Prostate gland (tissue), 2 donors: Measurements from ENCODE around the gene HLA-DPB1. TPM values are rescaled to one million over a fixed set of nuclear protein-coding genes. Genes with fewer than 3 reads are reported as not detected.

Experiments used
- DNase-seq: peaks from one replicate; pipeline ENCODE4 v3.0.0-alpha.2; 2019; ENCODE audit warnings: low spot score
- H3K27ac ChIP-seq, 2 donors: fragments of 200-600 bp; sonication (generic); 2 replicates each; pipeline ENCODE4 v1.5.1; 2017 to 2019
- H3K27me3 ChIP-seq: fragments of 200-600 bp; sonication (generic); replicated peaks from 2 replicates; pipeline ENCODE4 v1.5.1; 2019; ENCODE audit not compliant: insufficient read depth
- H3K36me3 ChIP-seq, 2 donors: fragments of 200-600 bp; sonication (generic); 1 replicate in 1 of 2; 2 replicates in 1 of 2; pipeline versions ENCODE4 v1.5.1 to v1.8.1; 2017 to 2019
- H3K4me1 ChIP-seq: fragments of 200-600 bp; sonication (generic); replicated peaks from 2 replicates; pipeline ENCODE4 v1.5.1; 2019
- H3K4me3 ChIP-seq, 2 donors: fragments of 200-600 bp; sonication (generic); 2 replicates each; pipeline ENCODE4 v1.5.1; 2017 to 2019
- H3K9me3 ChIP-seq: fragments of 200-600 bp; sonication (generic); 2 replicates; pipeline ENCODE4 v1.5.1; 2017
- POLR2A ChIP-seq: fragments of 450-650 bp; IDR thresholded peaks from one replicate; pipeline ENCODE4 v1.6.1; 2016; ENCODE audit warnings: antibody characterized with exemption, mild to moderate bottlenecking
- POLR2AphosphoS5 ChIP-seq: sonication (generic); formaldehyde crosslinking; IDR thresholded peaks from one replicate; pipeline ENCODE4 v1.6.1; 2017; ENCODE audit warnings: antibody characterized with exemption
- WGBS: methylation state at CpG from one replicate; pipeline ENCODE4 v1.1.5; 2018; 5-methylcytosine and 5-hydroxymethylcytosine counted together
- intact Hi-C: fragments of 100-400 bp; cut with DNase I; formaldehyde crosslinking; loops from one replicate; pipeline ENCODE4 v1.14.2; 2022
- total RNA-seq, 2 donors: library from RNA; depleted of rRNA; stranded (reverse); fragments of >200 nt; gene quantifications; one replicate each; pipeline ENCODE4 v1.1.0, GENCODE V29; 2016
- TF ChIP-seq, protein P1 (sequence below), 4 experiments: fragments of 200-600 bp in 2 of 4; fragments of 450-650 bp in 2 of 4; sonication (generic) in 2 of 4; IDR thresholded peaks; 1 replicate in 3 of 4; 2 replicates in 1 of 4; pipeline ENCODE4 v1.5.1; 2016 to 2019; ENCODE audit warnings: antibody characterized with exemption in 4 of 4, mild to moderate bottlenecking in 2 of 4, moderate library complexity in 2 of 4

HLA-DPB1 gene
- total RNA-seq, 2 donors from 2014 or later, result 51.6 to 57.5 TPM

- whole genome bisulfite sequencing, result 68% methylated on average over 9 of the region's 9 CpGs
- DNase-seq, result peak; percentile 68
- TF ChIP-seq, protein P1, sequence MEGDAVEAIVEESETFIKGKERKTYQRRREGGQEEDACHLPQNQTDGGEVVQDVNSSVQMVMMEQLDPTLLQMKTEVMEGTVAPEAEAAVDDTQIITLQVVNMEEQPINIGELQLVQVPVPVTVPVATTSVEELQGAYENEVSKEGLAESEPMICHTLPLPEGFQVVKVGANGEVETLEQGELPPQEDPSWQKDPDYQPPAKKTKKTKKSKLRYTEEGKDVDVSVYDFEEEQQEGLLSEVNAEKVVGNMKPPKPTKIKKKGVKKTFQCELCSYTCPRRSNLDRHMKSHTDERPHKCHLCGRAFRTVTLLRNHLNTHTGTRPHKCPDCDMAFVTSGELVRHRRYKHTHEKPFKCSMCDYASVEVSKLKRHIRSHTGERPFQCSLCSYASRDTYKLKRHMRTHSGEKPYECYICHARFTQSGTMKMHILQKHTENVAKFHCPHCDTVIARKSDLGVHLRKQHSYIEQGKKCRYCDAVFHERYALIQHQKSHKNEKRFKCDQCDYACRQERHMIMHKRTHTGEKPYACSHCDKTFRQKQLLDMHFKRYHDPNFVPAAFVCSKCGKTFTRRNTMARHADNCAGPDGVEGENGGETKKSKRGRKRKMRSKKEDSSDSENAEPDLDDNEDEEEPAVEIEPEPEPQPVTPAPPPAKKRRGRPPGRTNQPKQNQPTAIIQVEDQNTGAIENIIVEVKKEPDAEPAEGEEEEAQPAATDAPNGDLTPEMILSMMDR (IDR thresholded peaks at IDR 0.05), result no peak
- TF ChIP-seq POLR2A, result no peak
- TF ChIP-seq POLR2AphosphoS5, result peak; percentile 51
- H3K27me3 ChIP-seq, result no peaks in the 10 kb centered on the region
- no peaks in the 10 kb centered on the region for H3K4me1 ChIP-seq
- H3K9me3 ChIP-seq, result no peaks in the 10 kb centered on the region
- no peaks in the 10 kb centered on the region for H3K36me3 ChIP-seq
- no peak overlapping the region for H3K4me3 ChIP-seq
- H3K27ac ChIP-seq, result peak overlapping the region in 1 of 2 donors; percentile 57
- intact Hi-C loops, result no loop called here
Measured at GRCh38 chr6:33105916-33106871, 30.4 kb downstream of the HLA-DPB1 start.

DNA sequence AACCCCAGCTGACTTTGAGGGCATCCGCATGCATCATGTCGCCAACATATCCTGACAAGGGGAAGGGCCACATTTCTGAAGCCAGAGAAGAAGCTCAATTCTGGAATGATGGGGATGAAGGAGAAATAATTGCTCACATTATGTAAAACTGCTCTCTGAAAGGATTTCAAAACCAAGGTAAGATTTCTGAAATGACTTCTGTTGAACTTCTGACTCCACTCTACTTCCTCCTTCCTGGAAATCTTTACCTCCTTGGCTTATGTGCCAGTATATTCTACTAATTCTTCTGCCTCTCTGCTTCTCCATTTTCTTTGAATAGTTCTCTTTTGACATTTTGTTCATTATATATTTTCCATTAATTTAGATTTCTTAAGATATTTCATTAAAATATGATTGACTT, 31.9 kb downstream of the HLA-DPB1 start:
- no peaks in the 10 kb centered on the region for H3K9me3 ChIP-seq
- H3K27ac ChIP-seq, result no peak overlapping the region
- no peaks in the 10 kb centered on the region for H3K27me3 ChIP-seq

GRCh38 chr6:33108307-33108706, 32.5 kb downstream of the HLA-DPB1 start:
- H3K27ac ChIP-seq, result no peak overlapping the region
- no peaks in the 10 kb centered on the region for H3K4me1 ChIP-seq
- no peak overlapping the region for H3K4me3 ChIP-seq
- no peak for DNase-seq
- H3K27me3 ChIP-seq, result no peaks in the 10 kb centered on the region
- no peaks in the 10 kb centered on the region for H3K36me3 ChIP-seq
- 71% methylated on average over 2 of the region's 2 CpGs for WGBS
- no peaks in the 10 kb centered on the region for H3K9me3 ChIP-seq
- TF ChIP-seq POLR2AphosphoS5 (no peak), POLR2A (no peak)
- TF ChIP-seq, protein P1 (IDR thresholded peaks at IDR 0.05), result no peak
- intact Hi-C loops, result no loop called here

More for the DNA sequence above, 31.9 kb downstream of the HLA-DPB1 start:
- H3K36me3 ChIP-seq, result no peaks in the 10 kb centered on the region
- H3K4me1 ChIP-seq, result no peaks in the 10 kb centered on the region
- intact Hi-C loops, result no loop called here
- 100% methylated on average over 2 of the region's 2 CpGs for WGBS
- TF ChIP-seq POLR2A (no peak), POLR2AphosphoS5 (no peak)
- TF ChIP-seq, protein P1 (IDR thresholded peaks at IDR 0.05), result no peak
- H3K4me3 ChIP-seq, result no peak overlapping the region
- no peak for DNase-seq

DNA sequence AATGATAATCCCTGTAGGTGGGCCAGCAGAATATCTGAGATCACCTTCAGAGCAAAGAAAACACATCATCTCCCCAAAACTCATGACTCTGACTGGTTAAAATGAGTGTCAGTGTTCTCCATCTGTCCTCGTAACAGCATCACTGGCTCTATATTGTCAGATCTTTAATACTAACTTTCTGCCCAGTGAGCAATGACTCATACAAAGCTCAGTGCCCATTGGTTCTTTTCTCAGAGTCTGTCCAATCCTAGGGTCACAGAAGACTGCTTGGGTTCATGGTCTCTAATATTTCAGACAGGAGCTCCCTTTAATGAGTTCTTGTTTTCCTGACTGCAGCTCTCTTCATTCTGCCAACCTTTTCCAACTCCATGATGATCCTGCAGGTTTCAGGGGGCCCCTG, 36.4 kb downstream of the HLA-DPB1 start:
- peaks cover 6% of the 10 kb centered on the region for H3K27me3 ChIP-seq
- TF ChIP-seq POLR2A (no peak), POLR2AphosphoS5 (no peak)
- TF ChIP-seq, protein P1 (IDR thresholded peaks at IDR 0.05), result no peak
- DNase-seq, result no peak

More for the DNA sequence above, 36.4 kb downstream of the HLA-DPB1 start:
- H3K27ac ChIP-seq, result no peak overlapping the region
- no peaks in the 10 kb centered on the region for H3K36me3 ChIP-seq
- H3K4me3 ChIP-seq, result no peak overlapping the region
- intact Hi-C loops, result no loop called here
- 25% methylated on average over 1 of the region's 1 CpG for WGBS
- no peaks in the 10 kb centered on the region for H3K4me1 ChIP-seq
- no peaks in the 10 kb centered on the region for H3K9me3 ChIP-seq
